CD4-positive, alpha-beta T cell treated with Interleukin-2 at 100 ng/mL for 4 hours (primary cell): ENCODE data around the gene PRRC2A.

ENCODE experiments used
- DNase-seq: peaks from one replicate; pipeline ENCODE4 v3.0.0-alpha.2; 2020; ENCODE audit warnings: low spot score

PRRC2A gene

GRCh38 chr6:31666337-31666965 is 45.9 kb downstream of the PRRC2A start:
- no peak for DNase-seq

- no peak for DNase-seq
Measured at GRCh38 chr6:31669676-31670075, 49.2 kb downstream of the PRRC2A start, which contains the start of gene LY6G5B. Gene LY6G5B, plus strand, starts transcription at chr6:31669976. Its CDS starts 975 bp downstream, at chr6:31670951.

GRCh38 chr6:31676322-31676903 is 55.9 kb downstream of the PRRC2A start:
- no peak for DNase-seq

- DNase-seq: no peak
Measured at GRCh38 chr6:31676904-31677303, 56.4 kb downstream of the PRRC2A start.

- DNase-seq: no peak
Measured at GRCh38 chr6:31677955-31678354, 57.4 kb downstream of the PRRC2A start.

- peak; percentile 78 for DNase-seq
Measured at GRCh38 chr6:31680226-31681134, 60.0 kb downstream of the PRRC2A start, which contains the start of gene LY6G5C. Gene LY6G5C, minus strand, starts transcription at chr6:31681067. Its CDS starts 694 bp downstream, at chr6:31680373.

- DNase-seq: peak; percentile 43
Measured at GRCh38 chr6:31681135-31681671, 60.7 kb downstream of the PRRC2A start.

GRCh38 chr6:31683591-31683990 is 63.1 kb downstream of the PRRC2A start:
- DNase-seq: no peak

GRCh38 chr6:31686483-31686882 is 66.0 kb downstream of the PRRC2A start:
- no peak for DNase-seq

- no peak for DNase-seq
Measured at GRCh38 chr6:31687321-31687720, 66.8 kb downstream of the PRRC2A start.
